Measurements from ENCODE around the gene LDB1. TPM values are rescaled to one million over a fixed set of nuclear protein-coding genes. Genes with fewer than 3 reads are reported as not detected.

LDB1 gene
- total RNA-seq, 4 donors from 2014 or later: 26.2 to 54.0 (median 27.3) TPM

GRCh38 chr10:102120991-102121738, 997 bp upstream of the LDB1 start:
- H3K27ac ChIP-seq: peak overlapping the region; percentile 96 to 100 (median 98)
- TF ChIP-seq POLR2A (IDR thresholded peaks at IDR 0.05) (peak in 2 of 4 donors; percentile 46 to 52), CTCF (IDR thresholded peaks at IDR 0.05) (no peak)
- intact Hi-C loops (cut with DNase I): no loop called here
- peaks cover 30 to 56% (median 39%) of the 10 kb centered on the region in 3 donors for H3K4me1 ChIP-seq
- WGBS, 2 donors: 0 to 2% methylated on average over 8 to 9 of the region's 15 CpGs
- DNase-seq: no peak
- H3K36me3 ChIP-seq: no peaks in the 10 kb centered on the region
- no peaks in the 10 kb centered on the region for H3K27me3 ChIP-seq
- peak overlapping the region; percentile 69 to 92 (median 88) for H3K4me3 ChIP-seq
- H3K9me3 ChIP-seq: no peaks in the 10 kb centered on the region

GRCh38 chr10:102119417-102120141, 589 bp downstream of the LDB1 start:
- 2% methylated on average over 8 of the region's 22 CpGs; no CpG with 5 or more reads in 1 of the 2 donors for WGBS, 2 donors
- Histone ChIP-seq H3K4me3 (peak overlapping the region; percentile 69 to 92 (median 88)), H3K36me3 (no peaks in the 10 kb centered on the region), H3K27ac (peak overlapping the region; percentile 96 to 100 (median 98)), H3K9me3 (no peaks in the 10 kb centered on the region), H3K27me3 (no peaks in the 10 kb centered on the region), H3K4me1 (peaks cover 43 to 71% (median 51%) of the 10 kb centered on the region in 3 donors)
- TF ChIP-seq POLR2A (IDR thresholded peaks at IDR 0.05): no peak
- intact Hi-C loops (cut with DNase I): no loop called here
- DNase-seq: no peak

GRCh38 chr10:102118867-102119266, 1.3 kb downstream of the LDB1 start:
- peaks cover 46 to 78% (median 55%) of the 10 kb centered on the region in 3 donors for H3K4me1 ChIP-seq
- TF ChIP-seq POLR2A (IDR thresholded peaks at IDR 0.05) (no peak), CTCF (IDR thresholded peaks at IDR 0.05) (no peak)
- 0% methylated on average over 3 of the region's 6 CpGs for WGBS, 2 donors
- peak overlapping the region; percentile 96 to 100 (median 98) for H3K27ac ChIP-seq
- H3K9me3 ChIP-seq: no peaks in the 10 kb centered on the region
- DNase-seq: no peak
- intact Hi-C loops (cut with DNase I): no loop called here
- no peaks in the 10 kb centered on the region for H3K27me3 ChIP-seq
- H3K4me3 ChIP-seq: peak overlapping the region; percentile 69 to 92 (median 88)
- no peaks in the 10 kb centered on the region for H3K36me3 ChIP-seq

GRCh38 chr10:102117391-102118159, 2.6 kb downstream of the LDB1 start:
- Histone ChIP-seq H3K27me3 (no peaks in the 10 kb centered on the region), H3K27ac (peak overlapping the region; percentile 96 to 100 (median 98)), H3K36me3 (no peaks in the 10 kb centered on the region), H3K4me1 (peaks cover 57 to 91% (median 68%) of the 10 kb centered on the region in 3 donors), H3K9me3 (no peaks in the 10 kb centered on the region), H3K4me3 (peak overlapping the region in 3 of 4 donors; percentile 87 to 92 (median 88))
- intact Hi-C loops (cut with DNase I): no loop called here
- TF ChIP-seq POLR2A (IDR thresholded peaks at IDR 0.05): peak in 1 of 4 donors; percentile 41
- TF ChIP-seq CTCF (IDR thresholded peaks at IDR 0.05): no peak
- 2 to 6% methylated on average over 5 to 7 of the region's 12 CpGs for WGBS, 2 donors
- no peak for DNase-seq

GRCh38 chr10:102116656-102117055, 3.5 kb downstream of the LDB1 start:
- TF ChIP-seq POLR2A (IDR thresholded peaks at IDR 0.05) (no peak), CTCF (IDR thresholded peaks at IDR 0.05) (no peak)

More at GRCh38 chr10:102116656-102117055, 3.5 kb downstream of the LDB1 start:
- Histone ChIP-seq H3K27me3 (no peaks in the 10 kb centered on the region), H3K9me3 (no peaks in the 10 kb centered on the region), H3K4me1 (peaks cover 63 to 93% (median 72%) of the 10 kb centered on the region in 3 donors), H3K36me3 (peaks cover 0 to 4% (median 3%) of the 10 kb centered on the region in 3 donors), H3K4me3 (peak overlapping the region in 2 of 4 donors; percentile 88 to 92), H3K27ac (peak overlapping the region; percentile 96 to 100 (median 98))
- intact Hi-C loops (cut with DNase I): no loop called here
- no peak for DNase-seq
- WGBS, 2 donors: 64 to 75% methylated on average over 1 of the region's 1 CpG
